RWPE2 (cell line): ENCODE results near the gene PIEZO1.
"Not testable (repeated sequence)": the region's sequence is repeated elsewhere in the genome, so short reads cannot be mapped to it uniquely, and the experiment has no call there.

Experiments used
- ATAC-seq: fragments of 200-7000 bp; cut with Tn5 transposase; 3 replicates; pipeline ENCODE4 v1.9.1; 2021; ENCODE audit warnings: low read depth
- DNase-seq: peaks from one replicate; pipeline ENCODE4 v3.0.0-alpha.2; 2020; ENCODE audit warnings: low spot score
- H3K27ac ChIP-seq: fragments of 450-650 bp; 2 replicates; pipeline ENCODE4 v1.5.1; 2017; ENCODE audit warnings: mild to moderate bottlenecking; ENCODE audit not compliant: poor library complexity, severe bottlenecking
- H3K27me3 ChIP-seq: fragments of 250-450 bp; sonication (Bioruptor Pico); 2 replicates; pipeline ENCODE4 v1.5.1; 2021; ENCODE audit warnings: mild to moderate bottlenecking, moderate library complexity; ENCODE audit not compliant: insufficient read depth, poor library complexity, severe bottlenecking
- H3K36me3 ChIP-seq: fragments of 250-450 bp; sonication (Bioruptor Pico); 2 replicates; pipeline ENCODE4 v1.5.1; 2020; ENCODE audit warnings: low read depth, mild to moderate bottlenecking, moderate library complexity
- H3K4me1 ChIP-seq: fragments of 250-450 bp; sonication (Bioruptor Pico); 2 replicates; pipeline ENCODE4 v1.5.1; 2021; ENCODE audit warnings: mild to moderate bottlenecking, moderate library complexity; ENCODE audit not compliant: insufficient read depth, poor library complexity, severe bottlenecking
- H3K4me3 ChIP-seq: fragments of 250-450 bp; sonication (Bioruptor Pico); 2 replicates; pipeline ENCODE4 v1.5.1; 2021; ENCODE audit warnings: mild to moderate bottlenecking, moderate library complexity; ENCODE audit not compliant: severe bottlenecking
- H3K9me3 ChIP-seq: fragments of 250-450 bp; sonication (Bioruptor Pico); 2 replicates; pipeline ENCODE4 v1.5.1; 2021; ENCODE audit warnings: mild to moderate bottlenecking, moderate library complexity; ENCODE audit not compliant: severe bottlenecking
- TF ChIP-seq, protein P1 (sequence below): fragments of 450-650 bp; IDR thresholded peaks from one replicate; pipeline ENCODE4 v1.5.1; 2017; ENCODE audit warnings: mild to moderate bottlenecking, moderate library complexity; ENCODE audit not compliant: poor library complexity, severe bottlenecking

The PIEZO1 gene

DNA sequence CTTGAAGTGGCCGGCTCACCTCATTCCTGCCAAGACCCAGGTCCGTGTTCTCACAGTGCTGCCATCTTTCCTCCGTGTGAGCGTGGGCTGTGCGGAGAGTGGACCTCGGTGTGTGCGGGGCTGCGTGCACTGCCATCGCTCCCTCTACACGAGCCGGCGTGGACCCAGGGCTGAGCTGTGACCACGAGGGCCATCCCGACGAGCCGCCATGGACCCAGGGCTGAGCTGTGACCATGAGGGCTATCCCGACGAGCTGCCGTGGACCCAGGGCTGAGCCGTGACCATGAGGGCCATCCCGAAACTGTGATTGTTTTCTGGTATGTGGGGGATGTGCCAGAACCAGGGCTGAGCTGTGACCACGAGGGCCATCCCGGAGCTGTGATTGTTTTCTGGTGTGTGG is 113.2 kb downstream of the PIEZO1 start:
- Histone ChIP-seq H3K9me3 (no peaks in the 10 kb centered on the region), H3K36me3 (0 out of 2 replicates have a peak, but pooled peaks cover 3% of the 10 kb centered on the region), H3K27me3 (no peaks in the 10 kb centered on the region), H3K27ac (no peak overlapping the region), H3K4me3 (no peak overlapping the region), H3K4me1 (no peaks in the 10 kb centered on the region)
- no peak for ATAC-seq
- TF ChIP-seq, protein P1, sequence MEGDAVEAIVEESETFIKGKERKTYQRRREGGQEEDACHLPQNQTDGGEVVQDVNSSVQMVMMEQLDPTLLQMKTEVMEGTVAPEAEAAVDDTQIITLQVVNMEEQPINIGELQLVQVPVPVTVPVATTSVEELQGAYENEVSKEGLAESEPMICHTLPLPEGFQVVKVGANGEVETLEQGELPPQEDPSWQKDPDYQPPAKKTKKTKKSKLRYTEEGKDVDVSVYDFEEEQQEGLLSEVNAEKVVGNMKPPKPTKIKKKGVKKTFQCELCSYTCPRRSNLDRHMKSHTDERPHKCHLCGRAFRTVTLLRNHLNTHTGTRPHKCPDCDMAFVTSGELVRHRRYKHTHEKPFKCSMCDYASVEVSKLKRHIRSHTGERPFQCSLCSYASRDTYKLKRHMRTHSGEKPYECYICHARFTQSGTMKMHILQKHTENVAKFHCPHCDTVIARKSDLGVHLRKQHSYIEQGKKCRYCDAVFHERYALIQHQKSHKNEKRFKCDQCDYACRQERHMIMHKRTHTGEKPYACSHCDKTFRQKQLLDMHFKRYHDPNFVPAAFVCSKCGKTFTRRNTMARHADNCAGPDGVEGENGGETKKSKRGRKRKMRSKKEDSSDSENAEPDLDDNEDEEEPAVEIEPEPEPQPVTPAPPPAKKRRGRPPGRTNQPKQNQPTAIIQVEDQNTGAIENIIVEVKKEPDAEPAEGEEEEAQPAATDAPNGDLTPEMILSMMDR, result no peak
- DNase-seq, result no peak

DNA sequence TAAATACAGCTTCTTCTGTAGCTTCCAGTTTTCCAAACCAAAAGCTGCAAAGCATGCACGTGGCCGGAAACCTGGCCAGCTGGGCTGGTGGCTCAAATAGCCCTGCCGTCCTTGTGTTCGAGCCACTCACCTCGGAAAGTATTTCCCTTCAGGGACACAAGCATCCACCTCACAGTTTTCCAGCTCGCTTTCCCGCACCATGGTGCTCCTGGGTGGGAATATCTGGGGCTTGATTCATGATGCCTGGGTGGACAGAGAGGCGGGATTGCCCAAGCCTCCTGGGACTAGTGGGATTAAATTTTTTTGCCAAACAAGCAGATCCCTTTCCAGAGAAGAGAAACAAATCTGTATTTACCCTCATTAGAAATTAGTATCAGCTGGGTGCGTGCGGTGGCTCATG is 115.0 kb downstream of the PIEZO1 start:
- Histone ChIP-seq H3K4me3 (no peak overlapping the region), H3K27me3 (no peaks in the 10 kb centered on the region), H3K36me3 (peaks cover 10% of the 10 kb centered on the region; the same call in 1 of the 2 replicates), H3K27ac (no peak overlapping the region), H3K9me3 (no peaks in the 10 kb centered on the region), H3K4me1 (no peaks in the 10 kb centered on the region)
- ATAC-seq (no peak), DNase-seq (no peak)
- TF ChIP-seq, protein P1, result no peak

DNA sequence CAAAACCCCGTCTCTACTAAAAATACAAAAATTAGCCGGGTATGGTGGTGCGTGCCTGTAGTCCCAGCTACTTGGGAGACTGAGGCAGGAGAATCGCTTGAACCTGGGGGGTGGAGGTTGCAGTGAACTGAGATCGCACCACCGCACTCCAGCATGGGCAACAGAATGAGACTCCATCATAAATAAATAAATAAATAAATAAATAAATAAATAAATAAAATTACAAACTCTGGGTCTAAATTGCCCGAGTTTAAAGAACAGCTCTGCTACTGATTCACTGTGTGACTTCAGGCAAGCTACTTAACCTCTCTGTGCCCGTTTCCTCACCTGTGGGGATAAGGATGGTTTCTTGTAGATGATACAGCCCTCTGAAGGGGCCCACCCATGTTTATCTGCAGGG is 115.5 kb downstream of the PIEZO1 start:
- not testable (repeated sequence) for H3K4me3 ChIP-seq, H3K9me3 ChIP-seq, H3K27ac ChIP-seq, DNase-seq, H3K27me3 ChIP-seq, ATAC-seq, H3K4me1 ChIP-seq
- peaks cover 13% of the 10 kb centered on the region; the same call in 1 of the 2 replicates for H3K36me3 ChIP-seq

DNA sequence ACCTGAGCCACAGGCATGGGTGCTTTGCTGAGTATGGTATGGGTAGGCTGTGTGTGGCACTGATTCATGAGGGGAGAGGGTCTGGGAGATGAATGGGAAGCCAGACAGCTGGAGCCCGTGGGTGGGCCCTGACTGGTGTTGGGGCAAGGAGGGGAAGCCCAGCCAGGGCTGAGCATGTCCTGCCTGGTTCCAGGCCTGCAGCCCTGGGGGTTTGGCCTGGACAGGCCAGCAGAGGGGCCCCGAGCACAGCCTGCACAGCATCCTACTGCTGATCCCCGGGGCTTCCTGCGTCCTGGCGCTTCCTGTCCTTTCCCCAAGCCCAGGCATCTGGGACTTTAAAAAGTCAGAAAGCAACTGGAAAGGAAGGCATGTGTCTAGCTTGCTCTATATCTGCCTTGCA is 117.6 kb downstream of the PIEZO1 start:
- Histone ChIP-seq H3K9me3 (no peaks in the 10 kb centered on the region), H3K36me3 (peaks cover 13% of the 10 kb centered on the region; the same call in 1 of the 2 replicates), H3K4me3 (no peak overlapping the region), H3K27me3 (no peaks in the 10 kb centered on the region), H3K4me1 (no peaks in the 10 kb centered on the region), H3K27ac (no peak overlapping the region)
- TF ChIP-seq, protein P1, result no peak
- no peak for ATAC-seq
- DNase-seq, result no peak

DNA sequence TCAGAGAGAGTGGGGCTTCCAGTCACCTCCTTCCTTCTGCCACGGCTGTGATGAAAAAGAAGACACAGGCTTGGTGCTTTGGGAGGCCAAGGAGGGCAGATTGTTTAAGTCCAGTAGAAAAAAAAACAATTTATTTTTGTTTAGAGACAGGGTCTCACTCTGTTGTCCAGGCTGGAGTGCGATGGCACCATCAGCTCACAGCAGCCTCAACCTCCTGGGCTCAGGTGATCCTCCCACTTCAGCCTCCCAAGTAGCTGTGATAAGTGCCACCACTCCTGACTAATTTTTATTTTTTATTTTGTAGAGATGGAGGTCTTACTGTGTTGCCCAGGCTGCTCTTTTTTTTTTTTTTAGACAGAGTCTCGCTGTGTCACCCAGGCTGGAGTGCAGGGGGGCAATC is 119.5 kb downstream of the PIEZO1 start:
- TF ChIP-seq, protein P1, result no peak
- Histone ChIP-seq H3K4me3 (no peak overlapping the region), H3K27me3 (no peaks in the 10 kb centered on the region), H3K36me3 (peaks cover 25% of the 10 kb centered on the region), H3K27ac (no peak overlapping the region), H3K4me1 (peaks cover 7% of the 10 kb centered on the region), H3K9me3 (no peaks in the 10 kb centered on the region)
- ATAC-seq (no peak), DNase-seq (no peak)
